Tibial artery (tissue), 4 donors: ENCODE measurements around the gene FBXO34.

ENCODE experiments used
- DNase-seq, 2 donors: peaks; one replicate each; pipeline ENCODE4 v3.0.0-alpha.2; 2019
- H3K27ac ChIP-seq, 2 donors: fragments of 200-600 bp; sonication (generic) in 1 of 2; 1 replicate in 1 of 2; 2 replicates in 1 of 2; pipeline ENCODE4 v1.5.1; 2018 to 2019; ENCODE audit warnings: mild to moderate bottlenecking in 1 of 2
- H3K27me3 ChIP-seq, 2 donors: fragments of 200-600 bp; sonication (generic) in 1 of 2; one replicate each; pipeline versions ENCODE4 v1.5.1 to v1.6.0; 2016 to 2019
- H3K36me3 ChIP-seq, 3 donors: fragments of 200-600 bp; sonication (generic) in 2 of 3; one replicate each; pipeline ENCODE4 v1.5.1; 2016 to 2019; ENCODE audit warnings: mild to moderate bottlenecking in 2 of 3
- H3K4me1 ChIP-seq, 4 donors: fragments of 200-600 bp; sonication (generic) in 2 of 4; 1 replicate in 3 of 4; 2 replicates in 1 of 4; pipeline ENCODE4 v1.5.1; 2016 to 2019
- H3K4me3 ChIP-seq, 2 donors: fragments of 200-600 bp; sonication (generic) in 1 of 2; 1 replicate in 1 of 2; 2 replicates in 1 of 2; pipeline ENCODE4 v1.5.1; 2018 to 2019; ENCODE audit warnings: mild to moderate bottlenecking in 2 of 2
- H3K9me3 ChIP-seq, 3 donors: fragments of 200-600 bp; sonication (generic) in 1 of 3; one replicate each; pipeline ENCODE4 v1.5.1; 2016 to 2019
- CTCF ChIP-seq, 2 experiments: fragments of 200-600 bp in 1 of 2; fragments of 450-650 bp in 1 of 2; IDR thresholded peaks; one replicate each; pipeline ENCODE4 v1.5.1; 2017 to 2019; ENCODE audit warnings: antibody characterized with exemption in 2 of 2, mild to moderate bottlenecking in 1 of 2, moderate library complexity in 1 of 2
- intact Hi-C: fragments of 100-400 bp; cut with DNase I; formaldehyde crosslinking; loops from one replicate; pipeline ENCODE4 v1.15.0; 2023; ENCODE audit warnings: low total_unique reads

Gene FBXO34

GRCh38 chr14:55302367-55303124 is 31.3 kb downstream of the FBXO34 start:
- Histone ChIP-seq H3K9me3 (no peaks in the 10 kb centered on the region), H3K36me3 (peaks cover 3 to 9% (median 8%) of the 10 kb centered on the region in 3 donors), H3K27me3 (no peaks in the 10 kb centered on the region), H3K4me3 (no peak overlapping the region), H3K4me1 (peaks cover 0 to 38% (median 8%) of the 10 kb centered on the region in 4 donors), H3K27ac (peak overlapping the region in 1 of 2 donors; percentile 2)
- intact Hi-C loops, result no loop called here
- no peak for TF ChIP-seq CTCF (IDR thresholded peaks at IDR 0.05)
- DNase-seq, result no peak

GRCh38 chr14:55303125-55303499 is 31.9 kb downstream of the FBXO34 start:
- TF ChIP-seq CTCF (IDR thresholded peaks at IDR 0.05), result no peak
- Histone ChIP-seq H3K36me3 (peaks cover 3 to 9% (median 8%) of the 10 kb centered on the region in 3 donors), H3K4me1 (peaks cover 0 to 38% (median 8%) of the 10 kb centered on the region in 4 donors), H3K9me3 (no peaks in the 10 kb centered on the region), H3K27ac (no peak overlapping the region), H3K4me3 (no peak overlapping the region), H3K27me3 (no peaks in the 10 kb centered on the region)
- intact Hi-C loops, result no loop called here
- DNase-seq, result no peak

DNA sequence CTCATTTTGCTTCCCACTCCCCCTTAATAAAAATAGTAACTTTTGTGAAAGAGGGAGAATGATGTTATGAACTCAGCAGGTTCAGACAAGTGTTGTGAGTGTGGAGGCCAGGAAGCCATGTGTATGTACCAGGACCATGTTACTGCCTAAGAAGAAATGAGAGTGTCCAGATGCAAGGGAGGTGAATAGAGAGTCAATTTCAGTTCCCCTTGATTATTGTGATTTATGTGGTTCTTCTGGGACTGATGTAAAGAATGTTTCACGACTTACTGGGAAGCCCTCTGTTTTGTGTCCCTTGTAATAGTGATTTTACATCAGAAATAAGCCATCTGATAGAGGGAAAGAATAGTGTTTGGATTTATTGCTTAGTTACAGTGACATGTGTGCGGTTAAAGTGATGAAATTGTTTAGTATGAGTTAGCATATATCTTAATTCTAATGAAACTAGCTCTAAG is 32.5 kb downstream of the FBXO34 start:
- no peak for DNase-seq
- peaks cover 2 to 5% (median 4%) of the 10 kb centered on the region in 3 donors for H3K36me3 ChIP-seq
- no peaks in the 10 kb centered on the region for H3K27me3 ChIP-seq
- no peak for TF ChIP-seq CTCF (IDR thresholded peaks at IDR 0.05)
- H3K27ac ChIP-seq, result no peak overlapping the region
- intact Hi-C loops, result no loop called here
- H3K9me3 ChIP-seq, result no peaks in the 10 kb centered on the region
- H3K4me3 ChIP-seq, result no peak overlapping the region
- H3K4me1 ChIP-seq, result peaks cover 0 to 42% (median 8%) of the 10 kb centered on the region in 4 donors

DNA sequence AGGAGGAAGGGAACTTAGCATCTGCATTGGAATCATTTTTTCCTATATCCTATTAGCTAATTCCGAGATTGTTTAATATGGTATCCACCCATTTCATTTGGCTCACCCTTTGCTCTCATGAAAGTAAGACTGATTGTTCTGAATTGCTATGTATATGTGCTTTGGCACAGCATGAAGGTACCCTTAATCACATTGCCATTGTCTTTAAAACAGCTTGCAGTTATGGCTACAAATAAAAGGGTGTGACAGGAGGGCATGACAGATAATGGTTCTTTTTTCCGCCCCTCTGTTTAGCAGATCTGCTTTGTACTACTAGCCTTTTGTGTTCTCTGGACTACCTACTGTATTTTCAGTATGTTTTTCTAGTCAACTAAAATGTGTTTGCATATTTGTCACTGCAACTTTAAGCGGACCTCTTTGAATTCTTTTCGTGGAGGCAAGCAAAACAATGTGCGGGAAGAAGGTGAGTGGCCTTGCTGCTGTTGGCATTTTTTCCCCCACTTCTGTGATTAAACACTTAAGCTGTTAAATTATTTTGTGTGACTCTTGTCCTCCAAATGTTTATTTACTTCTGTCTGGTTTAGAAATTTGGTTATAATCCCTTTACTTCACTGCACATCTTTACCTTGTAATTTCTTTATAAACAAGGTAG is 35.8 kb downstream of the FBXO34 start:
- Histone ChIP-seq H3K4me3 (no peak overlapping the region), H3K36me3 (no peaks in the 10 kb centered on the region), H3K4me1 (peaks cover 0 to 55% (median 11%) of the 10 kb centered on the region in 4 donors), H3K9me3 (peaks cover 0 to under 1% (median under 1%) of the 10 kb centered on the region in 3 donors), H3K27me3 (no peaks in the 10 kb centered on the region), H3K27ac (no peak overlapping the region)
- TF ChIP-seq CTCF (IDR thresholded peaks at IDR 0.05), result no peak
- intact Hi-C loops, result no loop called here
- no peak for DNase-seq

DNA sequence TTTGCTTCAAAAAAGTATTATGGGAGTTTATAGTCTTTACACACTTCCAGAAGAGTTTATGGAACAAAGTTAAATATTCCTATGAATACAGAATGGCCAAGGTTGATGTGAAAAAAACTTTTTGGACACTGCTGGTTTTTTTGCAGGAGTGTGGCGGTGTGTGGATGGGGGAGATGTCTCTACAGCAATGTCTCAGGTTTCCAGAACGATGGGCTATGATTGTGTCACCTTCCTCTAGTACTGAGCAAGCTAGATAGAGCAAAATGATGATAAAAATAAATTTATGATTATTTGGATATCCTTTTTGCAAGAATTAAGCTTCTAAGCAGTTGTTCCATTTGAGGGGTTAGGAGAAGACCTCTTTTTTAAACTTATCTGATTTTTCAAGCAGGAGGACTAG is 37.9 kb downstream of the FBXO34 start:
- DNase-seq, result no peak
- no peak overlapping the region for H3K4me3 ChIP-seq
- H3K27me3 ChIP-seq, result no peaks in the 10 kb centered on the region
- H3K36me3 ChIP-seq, result peaks cover 0 to 7% (median 3%) of the 10 kb centered on the region in 3 donors
- H3K27ac ChIP-seq, result peak overlapping the region in 1 of 2 donors; percentile 6
- H3K9me3 ChIP-seq, result peaks cover 0 to 9% (median 5%) of the 10 kb centered on the region in 3 donors
- TF ChIP-seq CTCF (IDR thresholded peaks at IDR 0.05), result no peak
- intact Hi-C loops, result no loop called here
- peaks cover 0 to 34% (median 10%) of the 10 kb centered on the region in 4 donors for H3K4me1 ChIP-seq
